GM19351 (cell line): ENCODE data around the gene DNAJC6.

Source experiments
- ATAC-seq: cut with Tn5 transposase; IDR thresholded peaks from one replicate; pipeline ENCODE4 v1.9.1; 2021; ENCODE audit warnings: mild to moderate bottlenecking, moderate library complexity; ENCODE audit not compliant: unreplicated experiment

The DNAJC6 gene

DNA sequence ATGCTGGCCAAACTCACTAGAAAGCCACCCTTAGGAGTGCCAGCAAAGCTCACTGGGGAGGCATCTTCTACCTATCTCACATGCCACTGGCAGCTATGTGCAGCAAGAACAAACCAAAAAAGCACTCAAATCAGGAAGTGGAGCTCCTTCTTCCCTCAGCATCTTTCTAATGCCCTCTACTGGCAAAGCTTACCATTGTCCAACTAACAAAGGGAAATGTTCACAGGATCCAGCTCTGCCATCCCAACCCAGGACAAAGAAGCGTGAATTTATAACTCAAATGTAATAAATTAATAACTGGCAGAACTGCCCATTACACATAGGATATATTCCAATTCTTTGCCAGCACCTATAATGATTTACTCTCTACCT is 150.0 kb downstream of the DNAJC6 start:
- peak; percentile 97 for ATAC-seq
